Peyer's patch (tissue), 4 donors: ENCODE measurements around the gene TRIM22. TPM values are rescaled to one million over a fixed set of nuclear protein-coding genes. Genes with fewer than 3 reads are reported as not detected.

ENCODE experiments used
- DNase-seq, 3 donors: peaks; one replicate each; pipeline ENCODE4 v3.0.0-alpha.2; 2017 to 2019
- H3K27ac ChIP-seq, 4 donors: fragments of 200-600 bp; sonication (generic); one replicate each; pipeline ENCODE4 v1.5.1; 2016 to 2019
- H3K27me3 ChIP-seq, 2 donors: fragments of 200-600 bp; sonication (generic); one replicate each; pipeline ENCODE4 v1.5.1; 2019
- H3K36me3 ChIP-seq, 3 donors: fragments of 200-600 bp; sonication (generic); one replicate each; pipeline ENCODE4 v1.5.1; 2016 to 2019
- H3K4me1 ChIP-seq, 4 donors: fragments of 200-600 bp; sonication (generic); one replicate each; pipeline ENCODE4 v1.5.1; 2016 to 2019
- H3K4me3 ChIP-seq, 4 donors: fragments of 200-600 bp; sonication (generic); 1 replicate in 3 of 4; 2 replicates in 1 of 4; pipeline ENCODE4 v1.5.1; 2016 to 2019; ENCODE audit warnings: mild to moderate bottlenecking in 1 of 4
- H3K9me3 ChIP-seq, 4 donors: fragments of 200-600 bp; sonication (generic); one replicate each; pipeline ENCODE4 v1.5.1; 2016 to 2019; ENCODE audit warnings: mild to moderate bottlenecking in 1 of 4
- POLR2A ChIP-seq, 2 donors: fragments of 450-650 bp; IDR thresholded peaks; one replicate each; pipeline ENCODE4 v1.5.1; 2017; ENCODE audit warnings: antibody characterized with exemption in 2 of 2, mild to moderate bottlenecking in 2 of 2, moderate library complexity in 2 of 2
- total RNA-seq, 4 donors: library from RNA; depleted of rRNA; stranded (reverse); fragments of >200 nt; gene quantifications; one replicate each; pipeline ENCODE4 v1.1.0, GENCODE V29; 2016
- TF ChIP-seq, protein P1 (sequence below), 6 experiments: fragments of 450-650 bp in 4 of 6; fragments of 200-600 bp in 2 of 6; sonication (generic) in 1 of 6; IDR thresholded peaks; one replicate each; pipeline ENCODE4 v1.5.1; 2017 to 2019; ENCODE audit warnings: antibody characterized with exemption in 6 of 6, mild to moderate bottlenecking in 3 of 6, moderate library complexity in 1 of 6

TRIM22 gene
- total RNA-seq, 4 donors from 2014 or later: 23.9 to 309 (median 34.3) TPM

DNA sequence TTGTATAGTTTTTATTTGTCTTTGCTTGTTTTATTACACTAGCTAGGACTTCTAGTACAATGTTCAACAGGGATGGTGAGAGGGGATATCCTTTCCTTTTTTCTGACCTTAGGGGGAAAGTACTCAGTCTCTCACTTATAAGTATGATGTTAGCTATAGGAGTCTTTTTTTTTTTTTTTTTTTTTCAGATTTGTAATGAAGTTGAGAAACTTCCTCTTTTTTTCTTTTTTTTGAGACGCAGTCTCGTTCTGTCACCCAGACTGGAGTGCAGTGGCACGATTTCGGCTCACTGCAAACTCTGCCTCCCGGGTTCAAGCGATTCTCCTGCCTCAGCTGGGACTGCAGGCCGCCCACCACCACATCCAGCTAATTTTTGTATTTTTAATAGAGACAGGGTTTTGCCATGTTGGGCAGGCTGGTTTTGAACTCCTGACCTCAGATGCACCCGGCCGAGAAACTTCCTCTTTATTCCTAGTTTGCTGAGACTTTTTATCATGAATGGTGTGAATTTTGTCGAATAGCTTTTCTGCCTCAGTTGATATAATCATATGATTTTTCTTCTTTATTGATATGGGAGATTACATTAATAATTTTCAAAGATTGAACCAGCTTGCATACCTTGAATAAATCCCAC lies 10.9 kb downstream of the TRIM22 start:
- DNase-seq: no peak
- Histone ChIP-seq H3K4me1 (peaks cover 0 to 3% (median 0%) of the 10 kb centered on the region in 4 donors), H3K9me3 (no peaks in the 10 kb centered on the region), H3K27me3 (no peaks in the 10 kb centered on the region), H3K36me3 (peaks cover 0 to 22% (median 0%) of the 10 kb centered on the region in 3 donors), H3K4me3 (no peak overlapping the region), H3K27ac (peak overlapping the region in 1 of 4 donors; percentile 38)
- TF ChIP-seq POLR2A (IDR thresholded peaks at IDR 0.05): no peak
- TF ChIP-seq, protein P1, sequence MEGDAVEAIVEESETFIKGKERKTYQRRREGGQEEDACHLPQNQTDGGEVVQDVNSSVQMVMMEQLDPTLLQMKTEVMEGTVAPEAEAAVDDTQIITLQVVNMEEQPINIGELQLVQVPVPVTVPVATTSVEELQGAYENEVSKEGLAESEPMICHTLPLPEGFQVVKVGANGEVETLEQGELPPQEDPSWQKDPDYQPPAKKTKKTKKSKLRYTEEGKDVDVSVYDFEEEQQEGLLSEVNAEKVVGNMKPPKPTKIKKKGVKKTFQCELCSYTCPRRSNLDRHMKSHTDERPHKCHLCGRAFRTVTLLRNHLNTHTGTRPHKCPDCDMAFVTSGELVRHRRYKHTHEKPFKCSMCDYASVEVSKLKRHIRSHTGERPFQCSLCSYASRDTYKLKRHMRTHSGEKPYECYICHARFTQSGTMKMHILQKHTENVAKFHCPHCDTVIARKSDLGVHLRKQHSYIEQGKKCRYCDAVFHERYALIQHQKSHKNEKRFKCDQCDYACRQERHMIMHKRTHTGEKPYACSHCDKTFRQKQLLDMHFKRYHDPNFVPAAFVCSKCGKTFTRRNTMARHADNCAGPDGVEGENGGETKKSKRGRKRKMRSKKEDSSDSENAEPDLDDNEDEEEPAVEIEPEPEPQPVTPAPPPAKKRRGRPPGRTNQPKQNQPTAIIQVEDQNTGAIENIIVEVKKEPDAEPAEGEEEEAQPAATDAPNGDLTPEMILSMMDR (IDR thresholded peaks at IDR 0.05): no peak

DNA sequence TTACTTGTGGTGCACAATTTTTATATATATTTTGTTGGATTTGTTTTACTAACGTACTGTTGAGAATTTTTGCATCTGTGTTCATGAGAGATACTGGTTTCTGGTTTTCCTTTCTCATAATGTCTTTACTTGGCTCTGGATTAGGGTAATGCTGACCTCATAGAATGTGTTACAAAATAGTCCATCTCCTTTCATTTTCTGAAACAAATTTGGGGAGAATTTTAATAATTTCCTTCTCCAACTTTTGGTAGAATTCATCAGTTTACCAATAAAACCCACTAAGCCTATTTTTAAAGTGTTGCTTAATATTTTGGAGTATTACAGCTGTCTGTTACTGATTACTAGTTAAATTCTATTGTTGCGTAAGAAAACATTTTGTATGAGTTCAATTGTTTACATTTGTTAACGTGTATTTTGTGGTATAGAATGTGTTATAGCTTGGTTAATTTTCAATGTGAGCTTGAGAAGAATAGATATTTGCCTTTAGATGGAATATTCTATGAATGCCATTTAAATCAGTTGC lies 11.5 kb downstream of the TRIM22 start:
- no peak overlapping the region for H3K4me3 ChIP-seq
- TF ChIP-seq, protein P1 (IDR thresholded peaks at IDR 0.05): no peak
- TF ChIP-seq POLR2A (IDR thresholded peaks at IDR 0.05): no peak
- no peak for DNase-seq
- peaks cover 0 to 22% (median 0%) of the 10 kb centered on the region in 3 donors for H3K36me3 ChIP-seq
- peaks cover 0 to 3% (median 0%) of the 10 kb centered on the region in 4 donors for H3K4me1 ChIP-seq
- no peaks in the 10 kb centered on the region for H3K27me3 ChIP-seq
- H3K27ac ChIP-seq: peak overlapping the region in 1 of 4 donors; percentile 38
- H3K9me3 ChIP-seq: no peaks in the 10 kb centered on the region

- TF ChIP-seq POLR2A (IDR thresholded peaks at IDR 0.05): no peak
- TF ChIP-seq, protein P1 (IDR thresholded peaks at IDR 0.05): no peak
- no peak overlapping the region for H3K4me3 ChIP-seq
- H3K27ac ChIP-seq: no peak overlapping the region
- H3K36me3 ChIP-seq: peaks cover 0 to 33% (median 5%) of the 10 kb centered on the region in 3 donors
- no peak for DNase-seq
- H3K4me1 ChIP-seq: peaks cover 0 to 3% (median 0%) of the 10 kb centered on the region in 4 donors
- no peaks in the 10 kb centered on the region for H3K9me3 ChIP-seq
- no peaks in the 10 kb centered on the region for H3K27me3 ChIP-seq
Observed at GRCh38 chr11:5703741-5704536, 14.3 kb downstream of the TRIM22 start.

- H3K27ac ChIP-seq: no peak overlapping the region
- peaks cover 0 to 37% (median 5%) of the 10 kb centered on the region in 3 donors for H3K36me3 ChIP-seq
- H3K4me3 ChIP-seq: no peak overlapping the region
- no peaks in the 10 kb centered on the region for H3K27me3 ChIP-seq
- H3K4me1 ChIP-seq: peaks cover 0 to 3% (median 0%) of the 10 kb centered on the region in 4 donors
- TF ChIP-seq POLR2A (IDR thresholded peaks at IDR 0.05): no peak
- TF ChIP-seq, protein P1 (IDR thresholded peaks at IDR 0.05): no peak
- no peak for DNase-seq
- no peaks in the 10 kb centered on the region for H3K9me3 ChIP-seq
Observed at GRCh38 chr11:5705688-5706087, 16.1 kb downstream of the TRIM22 start.

DNA sequence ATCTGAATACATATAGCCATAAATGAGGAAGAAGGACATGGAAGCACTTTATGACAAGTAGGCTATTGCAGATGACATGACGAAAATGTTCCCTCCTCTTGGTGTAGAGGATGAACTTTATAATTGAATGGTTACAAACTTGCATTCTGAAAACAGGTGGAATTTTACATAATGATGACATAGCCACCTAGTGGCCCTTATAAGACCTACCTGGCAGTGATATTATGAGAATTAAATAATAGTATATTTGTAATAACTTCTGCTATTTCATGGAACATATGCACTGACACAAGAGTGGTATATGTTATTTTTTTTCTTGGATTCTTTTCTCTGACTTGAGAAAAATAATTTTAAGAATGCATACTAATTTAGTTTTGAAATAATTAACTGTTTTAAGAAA lies 22.9 kb downstream of the TRIM22 start:
- no peak for TF ChIP-seq POLR2A (IDR thresholded peaks at IDR 0.05)
- TF ChIP-seq, protein P1 (IDR thresholded peaks at IDR 0.05): peak; percentile 21 to 61 (median 54)
- Histone ChIP-seq H3K9me3 (no peaks in the 10 kb centered on the region), H3K27ac (no peak overlapping the region), H3K4me1 (no peaks in the 10 kb centered on the region), H3K4me3 (no peak overlapping the region), H3K36me3 (peaks cover 0 to 18% (median 0%) of the 10 kb centered on the region in 3 donors), H3K27me3 (no peaks in the 10 kb centered on the region)
- DNase-seq: no peak
